Adrenal gland (tissue), 12 donors: ENCODE data around the gene EYA4. TPM values are rescaled to one million over a fixed set of nuclear protein-coding genes. Genes with fewer than 3 reads are reported as not detected.

Experiments used
- DNase-seq, 7 donors: peaks; one replicate each; pipeline ENCODE4 v3.0.0-alpha.2; 2019 to 2020
- H3K27ac ChIP-seq, 5 donors: fragments of 200-600 bp; sonication (generic) in 4 of 5; 1 replicate in 3 of 5; 2 replicates in 2 of 5; pipeline versions ENCODE4 v1.5.1 to v1.8.0; 2016 to 2020; ENCODE audit warnings: mild to moderate bottlenecking in 1 of 5
- H3K27me3 ChIP-seq: fragments of 200-600 bp; 2 replicates; pipeline ENCODE4 v1.8.0; 2021
- H3K36me3 ChIP-seq, 2 donors: fragments of 200-600 bp; replicated peaks in 1 of 2; 1 replicate in 1 of 2; 2 replicates in 1 of 2; pipeline versions ENCODE4 v1.5.1 to v1.8.0; 2018 to 2022
- H3K4me1 ChIP-seq, 2 donors: fragments of 200-600 bp; replicated peaks in 1 of 2; 1 replicate in 1 of 2; 2 replicates in 1 of 2; pipeline versions ENCODE4 v1.5.1 to v1.8.0; 2018 to 2021
- H3K4me3 ChIP-seq, 4 donors: fragments of 200-600 bp; sonication (generic) in 3 of 4; one replicate each; pipeline ENCODE4 v1.5.1; 2016 to 2018
- H3K9me3 ChIP-seq, 3 donors: fragments of 200-600 bp; sonication (generic) in 1 of 3; replicated peaks in 1 of 3; 1 replicate in 2 of 3; 2 replicates in 1 of 3; pipeline versions ENCODE4 v1.5.1 to v1.8.0; 2016 to 2021
- CTCF ChIP-seq, 6 experiments: fragments of 450-650 bp in 4 of 6; fragments of 200-600 bp in 2 of 6; sonication (generic) in 1 of 6; IDR thresholded peaks; 1 replicate in 5 of 6; 2 replicates in 1 of 6; pipeline versions ENCODE4 v1.5.1 to v1.8.0; 2016 to 2021; ENCODE audit warnings: antibody characterized with exemption in 6 of 6, mild to moderate bottlenecking in 2 of 6, moderate library complexity in 1 of 6
- POLR2A ChIP-seq, 2 donors: fragments of 450-650 bp; IDR thresholded peaks; one replicate each; pipeline ENCODE4 v1.6.1; 2017; ENCODE audit warnings: antibody characterized with exemption in 2 of 2, mild to moderate bottlenecking in 2 of 2, moderate library complexity in 1 of 2
- WGBS, 4 donors: extraction: QIAGEN DNeasy Blood & Tissue Kit in 2 of 4; methylation state at CpG; one replicate each; pipeline versions ENCODE4 v1.1.5 to v1.1.7; 2013 to 2017; 5-methylcytosine and 5-hydroxymethylcytosine counted together
- intact Hi-C, 2 donors: fragments of 100-400 bp; cut with DNase I; formaldehyde crosslinking; loops; one replicate each; pipeline versions ENCODE4 v1.14.1 to v1.15.0; 2022 to 2023
- polyA plus RNA-seq, 3 donors: library from polyadenylated mRNA; stranded (reverse); fragments of 200-250 nt in 2 of 3; fragments of 350-450 nt in 1 of 3; fragmentation: Illumina TruSeq in 1 of 3; extraction: RNeasy Lipid Tissue Mini Kit (QIAGEN cat#74804) in 1 of 3; gene quantifications; one replicate each; pipeline ENCODE4 v1.2.3, GENCODE V29; 2013 to 2014
- total RNA-seq, 9 donors: library from RNA; depleted of rRNA in 4 of 9; stranded (reverse); fragments of >200 nt in 4 of 9; fragments of 120-200 nt in 1 of 9; fragmentation: NEBNext Ultra II Directional in 1 of 9; extraction: Animal tissue kit (Norgen Biotek cat#: 25700) in 1 of 9; gene quantifications; one replicate each; pipeline versions ENCODE4 v1.1.0 to v1.2.4, GENCODE V29; 2013 to 2023
- donor health status: healthy with polysubstance abuse.
- donor health status: Bipolar disorder and iron deficiency.
- donor health status: DM: yes; HTN: yes; CAD: no.
- donor health status: DM: no; HTN: no; CAD: no.
- donor health status: DM: no; HTN: no; CAD: no.
- donor health status: DM: yes; HTN: yes; CAD: no.

The EYA4 gene
- total and polyA plus RNA-seq, 12 donors: 0.17 to 6.3 (median 1.6) TPM

GRCh38 chr6:133245007-133245406, 3.9 kb downstream of the EYA4 start:
- H3K36me3 ChIP-seq: no peaks in the 10 kb centered on the region
- TF ChIP-seq CTCF (IDR thresholded peaks at IDR 0.05) (no peak), POLR2A (IDR thresholded peaks at IDR 0.05) (no peak)
- intact Hi-C loops: no loop called here
- H3K9me3 ChIP-seq: no peaks in the 10 kb centered on the region
- peaks cover 0 to 7% of the 10 kb centered on the region in 2 donors for H3K4me1 ChIP-seq
- no peak for DNase-seq
- 30 to 57% (median 32%) methylated on average over 1 of the region's 1 CpG for WGBS, 4 donors
- peaks cover 43% of the 10 kb centered on the region for H3K27me3 ChIP-seq
- H3K27ac ChIP-seq: no peak overlapping the region
- no peak overlapping the region for H3K4me3 ChIP-seq

GRCh38 chr6:133245422-133245903, 4.3 kb downstream of the EYA4 start:
- no peaks in the 10 kb centered on the region for H3K36me3 ChIP-seq
- TF ChIP-seq POLR2A (IDR thresholded peaks at IDR 0.05) (no peak), CTCF (IDR thresholded peaks at IDR 0.05) (no peak)
- H3K27ac ChIP-seq: no peak overlapping the region

GRCh38 chr6:133247581-133247980, 6.4 kb downstream of the EYA4 start:
- WGBS, 4 donors: 79 to 89% (median 86%) methylated on average over 5 of the region's 5 CpGs
- H3K36me3 ChIP-seq: no peaks in the 10 kb centered on the region
- H3K4me3 ChIP-seq: no peak overlapping the region
- TF ChIP-seq CTCF (IDR thresholded peaks at IDR 0.05) (no peak), POLR2A (IDR thresholded peaks at IDR 0.05) (no peak)
- no peaks in the 10 kb centered on the region for H3K9me3 ChIP-seq
- intact Hi-C loops: no loop called here
- no peaks in the 10 kb centered on the region for H3K4me1 ChIP-seq
- no peak for DNase-seq
- H3K27me3 ChIP-seq: peaks cover 25% of the 10 kb centered on the region
- H3K27ac ChIP-seq: no peak overlapping the region

More at GRCh38 chr6:133245422-133245903, 4.3 kb downstream of the EYA4 start:
- WGBS, 4 donors: 57 to 60% (median 59%) methylated on average over 2 of the region's 2 CpGs
- H3K4me3 ChIP-seq: no peak overlapping the region
- peaks cover 0 to 7% of the 10 kb centered on the region in 2 donors for H3K4me1 ChIP-seq
- DNase-seq: no peak
- H3K27me3 ChIP-seq: peaks cover 42% of the 10 kb centered on the region
- no peaks in the 10 kb centered on the region for H3K9me3 ChIP-seq
- intact Hi-C loops: no loop called here

GRCh38 chr6:133248241-133249001, 7.3 kb downstream of the EYA4 start:
- Histone ChIP-seq H3K27me3 (peaks cover 19% of the 10 kb centered on the region), H3K9me3 (no peaks in the 10 kb centered on the region), H3K4me3 (no peak overlapping the region), H3K4me1 (no peaks in the 10 kb centered on the region), H3K27ac (no peak overlapping the region), H3K36me3 (no peaks in the 10 kb centered on the region)
- WGBS, 4 donors: 68 to 77% (median 70%) methylated on average over 6 of the region's 6 CpGs
- intact Hi-C loops: no loop called here
- no peak for TF ChIP-seq POLR2A (IDR thresholded peaks at IDR 0.05)
- TF ChIP-seq CTCF (IDR thresholded peaks at IDR 0.05): no peak
- no peak for DNase-seq
